RWPE1 (cell line): ENCODE measurements around the gene HSF5.
"Not testable (repeated sequence)": the region's sequence is repeated elsewhere in the genome, so short reads cannot be mapped to it uniquely, and the experiment has no call there.

Source experiments
- CTCF ChIA-PET: fragments of 350-600 bp; sonication (Branson Sonifier 250); formaldehyde crosslinking; extraction: SDS; loops from one replicate; lab custom pipeline; 2021; lab: Yijun Ruan, JAX
- POLR2A ChIA-PET: fragments of 400-600 bp; formaldehyde crosslinking; extraction: SDS; loops from one replicate; lab custom pipeline; 2020; ENCODE audit warnings: antibody characterized with exemption; ENCODE audit not compliant: low non-redundant PET; lab: Yijun Ruan, JAX
- DNase-seq: peaks from one replicate; pipeline ENCODE4 v3.0.0; 2012; ENCODE audit warnings: low spot score
- H3K27ac ChIP-seq: fragments of 450-650 bp; 2 replicates; pipeline ENCODE4 v1.5.1; 2017
- CTCF ChIP-seq: fragments of 450-650 bp; conservative IDR thresholded peaks from 2 replicates; pipeline ENCODE4 v1.5.1; 2017; ENCODE audit warnings: low read depth, mild to moderate bottlenecking

Gene HSF5

GRCh38 chr17:58491510-58492045 lies 3.4 kb upstream of the HSF5 start:
- CTCF ChIA-PET, result no interaction called here
- no peak overlapping the region for H3K27ac ChIP-seq
- no peak for DNase-seq
- POLR2A ChIA-PET, result no interaction called here
- no peak for TF ChIP-seq CTCF

GRCh38 chr17:58488428-58488890 lies 251 bp upstream of the HSF5 start:
- CTCF ChIA-PET, result interaction anchor here (0.7 kb wide), 1 partner anchor 1852 kb away, joined by 3 read pairs; no protein-coding TSS in a partner anchor
- POLR2A ChIA-PET, result no interaction called here
- no peak for TF ChIP-seq CTCF
- DNase-seq, result no peak
- H3K27ac ChIP-seq, result no peak overlapping the region

GRCh38 chr17:58484600-58484999 lies 3.6 kb downstream of the HSF5 start:
- ChIA-PET CTCF (no interaction called here), POLR2A (no interaction called here)
- no peak overlapping the region for H3K27ac ChIP-seq
- TF ChIP-seq CTCF, result no peak
- DNase-seq, result no peak

- CTCF ChIA-PET, result interaction anchor here (0.6 kb wide), 2 partner anchors 306 to 1165 kb away, joined by 3 to 4 read pairs; no protein-coding TSS in a partner anchor
- DNase-seq, POLR2A ChIA-PET, H3K27ac ChIP-seq: not testable (repeated sequence)
Observed at GRCh38 chr17:58481798-58482197, 6.4 kb downstream of the HSF5 start.

GRCh38 chr17:58480090-58480489 lies 8.1 kb downstream of the HSF5 start:
- ChIA-PET CTCF (interaction anchor here (0.6 kb wide), 1 partner anchor 111 kb away, joined by 3 read pairs; no protein-coding TSS in a partner anchor), POLR2A (no interaction called here)
- no peak for TF ChIP-seq CTCF
- no peak for DNase-seq
- H3K27ac ChIP-seq, result no peak overlapping the region

GRCh38 chr17:58476812-58477211 lies 11.4 kb downstream of the HSF5 start:
- POLR2A ChIA-PET, result no interaction called here
- no peak for TF ChIP-seq CTCF
- no peak overlapping the region for H3K27ac ChIP-seq
- DNase-seq, result no peak
- CTCF ChIA-PET, result no interaction called here

- ChIA-PET POLR2A (no interaction called here), CTCF (no interaction called here)
- H3K27ac ChIP-seq, result no peak overlapping the region
- no peak for DNase-seq
- TF ChIP-seq CTCF, result no peak
Observed at GRCh38 chr17:58475985-58476384, 12.2 kb downstream of the HSF5 start.
